PC-3 (cell line): ENCODE measurements around the gene LRFN5. TPM values are rescaled to one million over a fixed set of nuclear protein-coding genes. Genes with fewer than 3 reads are reported as not detected.

Experiments used
- ATAC-seq: fragments of 200-7000 bp; cut with Tn5 transposase; 2 replicates; pipeline ENCODE4 v1.9.1; 2020; ENCODE audit warnings: mild to moderate bottlenecking, moderate library complexity
- BruUV-seq: library from RNA; stranded (reverse); fragments of 400-500 nt; replicated peaks from 2 replicates; lab custom pipeline; 2021; lab: Mats Ljungman, UMichigan
- CTCF ChIA-PET: fragments of 300-600 bp; sonication (Branson Sonifier 250); formaldehyde crosslinking; loops from one replicate; lab custom pipeline; 2022; ENCODE audit warnings: antibody characterized with exemption; lab: Charles Lee
- POLR2A ChIA-PET: fragments of 300-600 bp; sonication (Branson Sonifier 250); formaldehyde crosslinking; loops from one replicate; lab custom pipeline; 2022; ENCODE audit warnings: antibody characterized with exemption; ENCODE audit not compliant: unreplicated experiment; lab: Charles Lee
- DNase-seq: peaks from one replicate; pipeline ENCODE4 v3.0.0-alpha.2; 2015
- H2AFZ ChIP-seq: fragments of 300-600 bp; sonication (generic); 2 replicates; pipeline ENCODE4 v1.6.0; 2016; ENCODE audit warnings: antibody characterized with exemption, low read length
- H3F3A ChIP-seq: fragments of 300-600 bp; sonication (generic); one replicate; pipeline ENCODE4 v1.6.0; 2017; ENCODE audit warnings: antibody characterized with exemption, low read length, control low read depth, mild to moderate bottlenecking; ENCODE audit not compliant: unreplicated experiment
- H3K27ac ChIP-seq: fragments of 300-600 bp; sonication (generic); 2 replicates; pipeline ENCODE4 v1.5.1; 2016; ENCODE audit warnings: mild to moderate bottlenecking, low read length
- H3K27me3 ChIP-seq: fragments of 300-600 bp; sonication (generic); 2 replicates; pipeline ENCODE4 v1.6.1; 2016; ENCODE audit warnings: low read length, mixed read lengths
- H3K36me3 ChIP-seq: fragments of 300-600 bp; sonication (generic); 2 replicates; pipeline ENCODE4 v1.6.1; 2016; ENCODE audit warnings: low read depth, mixed run types, low read length, mixed read lengths
- H3K4me1 ChIP-seq: fragments of 300-600 bp; sonication (generic); 2 replicates; pipeline ENCODE4 v1.5.1; 2016; ENCODE audit warnings: low read length; ENCODE audit not compliant: insufficient read depth
- H3K4me2 ChIP-seq: fragments of 300-600 bp; sonication (generic); 2 replicates; pipeline ENCODE4 v1.6.0; 2016; ENCODE audit warnings: low read length
- H3K4me3 ChIP-seq: fragments of 300-600 bp; sonication (generic); 2 replicates; pipeline ENCODE4 v1.5.1; 2016; ENCODE audit warnings: mild to moderate bottlenecking, low read length, mixed read lengths
- H3K79me2 ChIP-seq: fragments of 300-600 bp; sonication (generic); 2 replicates; pipeline ENCODE4 v1.6.1; 2017; ENCODE audit warnings: low read length, mixed read lengths
- H3K9ac ChIP-seq: fragments of 300-600 bp; sonication (generic); 2 replicates; pipeline ENCODE4 v1.6.0; 2016; ENCODE audit warnings: mild to moderate bottlenecking, low read length
- H3K9me2 ChIP-seq: fragments of 300-600 bp; sonication (generic); replicated peaks from 2 replicates; pipeline ENCODE4 v1.6.1; 2016; ENCODE audit warnings: mixed run types, low read length, mixed read lengths
- H3K9me3 ChIP-seq: fragments of 300-600 bp; sonication (generic); 2 replicates; pipeline ENCODE4 v1.6.1; 2016; ENCODE audit warnings: low read length, mixed read lengths
- H4K20me1 ChIP-seq: fragments of 300-600 bp; sonication (generic); 2 replicates; pipeline ENCODE4 v1.6.1; 2016; ENCODE audit warnings: low read length, mixed read lengths
- CTCF ChIP-seq: fragments of 300-600 bp; sonication (generic); conservative IDR thresholded peaks from 2 replicates; pipeline ENCODE4 v1.5.1; 2017; ENCODE audit warnings: antibody characterized with exemption, low read depth, mild to moderate bottlenecking, low read length
- EZH2 ChIP-seq: fragments of 300-600 bp; sonication (generic); IDR thresholded peaks from one replicate; pipeline ENCODE4 v1.6.1; 2017; ENCODE audit warnings: antibody characterized with exemption, mild to moderate bottlenecking, low read length; ENCODE audit not compliant: unreplicated experiment
- EZH2phosphoT487 ChIP-seq: fragments of 300-600 bp; sonication (generic); IDR thresholded peaks from 2 replicates; pipeline ENCODE4 v1.6.1; 2018; ENCODE audit warnings: mild to moderate bottlenecking, antibody characterized with exemption, low read length, borderline replicate concordance
- intact Hi-C: fragments of 100-400 bp; cut with micrococcal nuclease; formaldehyde crosslinking; loops from 2 replicates; pipeline ENCODE4 v1.9.0; 2023
- total RNA-seq: library from RNA; depleted of rRNA; stranded (reverse); fragments of >200 nt; gene quantifications from 2 replicates; pipeline ENCODE4 v1.2.3, GENCODE V29; 2014

The LRFN5 gene
- total RNA-seq, 1 experiment from 2014 or later, result not detected

- ATAC-seq (no peak), DNase-seq (no peak)
- no peaks in the 10 kb centered on the region for H3K4me1 ChIP-seq
- H3K9ac ChIP-seq, result no peak overlapping the region
- no peak for TF ChIP-seq CTCF
- TF ChIP-seq EZH2, result no peak
- TF ChIP-seq EZH2phosphoT487, result no peak
- H3K9me2 ChIP-seq, result no peaks in the 10 kb centered on the region
- BruUV-seq, result no TSS peak
- H2AFZ ChIP-seq, result no peak overlapping the region
- H3K79me2 ChIP-seq, result no peaks in the 10 kb centered on the region
- no peaks in the 10 kb centered on the region for H3K9me3 ChIP-seq
- ChIA-PET POLR2A (no interaction called here), CTCF (no interaction called here)
- H4K20me1 ChIP-seq, result no peaks in the 10 kb centered on the region
- no peak overlapping the region for H3K4me3 ChIP-seq
- no peak overlapping the region for H3K27ac ChIP-seq
- intact Hi-C loops, result no loop called here
- no peak overlapping the region for H3K4me2 ChIP-seq
- no peaks in the 10 kb centered on the region for H3F3A ChIP-seq
- no peaks in the 10 kb centered on the region for H3K36me3 ChIP-seq
- H3K27me3 ChIP-seq, result no peaks in the 10 kb centered on the region
These were observed 309.1 kb downstream of the LRFN5 start for GRCh38 chr14:41915732-41916131.

DNA sequence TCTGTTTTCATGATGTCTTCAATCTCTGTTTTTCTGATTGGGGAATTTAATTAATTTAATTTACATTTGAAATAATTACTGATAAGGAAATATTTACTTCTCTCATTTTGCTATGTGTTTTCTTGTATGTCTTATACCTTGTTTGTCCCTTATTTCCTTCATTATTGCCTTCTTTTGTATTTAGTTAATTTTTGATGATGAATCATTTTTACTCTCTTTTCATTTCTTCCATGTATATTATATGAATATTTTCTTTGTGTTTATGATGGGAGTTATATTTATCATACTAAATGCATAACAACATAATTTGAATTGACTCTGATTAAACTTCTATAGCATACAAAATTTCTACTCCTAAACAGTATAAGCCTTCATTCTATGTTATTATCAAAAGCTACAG, 309.6 kb downstream of the LRFN5 start:
- Histone ChIP-seq H3K27me3 (no peaks in the 10 kb centered on the region), H3K79me2 (no peaks in the 10 kb centered on the region), H3K9me2 (no peaks in the 10 kb centered on the region), H3K4me3 (no peak overlapping the region), H3K27ac (no peak overlapping the region), H3K9me3 (no peaks in the 10 kb centered on the region), H3K4me2 (no peak overlapping the region), H4K20me1 (no peaks in the 10 kb centered on the region), H3F3A (no peaks in the 10 kb centered on the region), H3K9ac (no peak overlapping the region), H2AFZ (no peak overlapping the region), H3K4me1 (no peaks in the 10 kb centered on the region), H3K36me3 (no peaks in the 10 kb centered on the region)
- no TSS peak for BruUV-seq
- intact Hi-C loops, result no loop called here
- no peak for ATAC-seq
- POLR2A ChIA-PET, result no interaction called here
- CTCF ChIA-PET, result no interaction called here
- no peak for DNase-seq
- TF ChIP-seq CTCF (no peak), EZH2 (no peak), EZH2phosphoT487 (no peak)

DNA sequence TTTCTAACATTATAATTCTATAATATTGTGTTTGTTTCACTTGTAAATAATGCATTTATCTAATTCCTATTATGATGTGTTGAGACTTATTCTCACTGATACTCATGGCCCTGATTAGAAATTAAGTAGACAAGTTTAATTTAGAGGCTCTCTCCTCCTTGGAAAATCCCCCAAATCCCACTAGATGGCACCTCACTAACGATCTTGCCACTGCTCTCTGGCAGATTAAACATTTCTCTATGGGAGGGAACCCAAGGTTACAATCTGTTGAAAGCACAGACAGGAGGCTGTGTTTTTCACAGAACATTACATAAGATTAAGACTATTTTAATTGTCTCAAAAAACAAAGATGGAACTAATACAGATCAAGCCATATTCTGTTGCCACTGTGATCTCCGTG, 318.7 kb downstream of the LRFN5 start:
- H4K20me1 ChIP-seq, result no peaks in the 10 kb centered on the region
- H3K36me3 ChIP-seq, result no peaks in the 10 kb centered on the region
- no peaks in the 10 kb centered on the region for H3K9me3 ChIP-seq
- TF ChIP-seq EZH2, result no peak
- peak; percentile 73 for TF ChIP-seq CTCF
- no peaks in the 10 kb centered on the region for H3K4me1 ChIP-seq
- H3K27me3 ChIP-seq, result no peaks in the 10 kb centered on the region
- intact Hi-C loops, result loop anchor here (1.0 to 5.0 kb wide), 6 partner anchors 61 to 315 kb away; no protein-coding TSS in a partner anchor
- no peak overlapping the region for H3K4me3 ChIP-seq
- DNase-seq (peak; percentile 63), ATAC-seq (peak; percentile 97)
- no TSS peak for BruUV-seq
- no peak overlapping the region for H3K9ac ChIP-seq
- ChIA-PET POLR2A (no interaction called here), CTCF (interaction anchor here (0.9 kb wide), 1 partner anchor 315 kb away, joined by 6 read pairs; no protein-coding TSS in a partner anchor)
- H3K9me2 ChIP-seq, result no peaks in the 10 kb centered on the region
- H3F3A ChIP-seq, result no peaks in the 10 kb centered on the region
- no peak overlapping the region for H3K4me2 ChIP-seq
- H2AFZ ChIP-seq, result no peak overlapping the region
- H3K79me2 ChIP-seq, result no peaks in the 10 kb centered on the region
- H3K27ac ChIP-seq, result no peak overlapping the region
